Rectal smooth muscle tissue (tissue), 1 donor: ENCODE data around the gene NSG1.
A peak's percentile ranks its signal among the peaks of the same experiment; 100 is the strongest.
"Not testable (repeated sequence)": the region's sequence is repeated elsewhere in the genome, so short reads cannot be mapped to it uniquely, and the experiment has no call there.

Experiments
- H3K27ac ChIP-seq: one replicate; pipeline ENCODE4 v1.7.0; 2013; ENCODE audit warnings: low read depth, low read length, inconsistent platforms
- H3K27me3 ChIP-seq: one replicate; pipeline ENCODE4 v1.7.0; 2013; ENCODE audit warnings: low read length; ENCODE audit not compliant: control insufficient read depth, insufficient read depth
- H3K36me3 ChIP-seq: one replicate; pipeline ENCODE4 v1.7.0; 2013; ENCODE audit warnings: low read length; ENCODE audit not compliant: control insufficient read depth, insufficient read depth
- H3K4me1 ChIP-seq: one replicate; pipeline ENCODE4 v1.7.0; 2013; ENCODE audit warnings: low read length; ENCODE audit not compliant: control insufficient read depth, insufficient read depth
- H3K4me3 ChIP-seq: one replicate; pipeline ENCODE4 v1.7.0; 2013; ENCODE audit warnings: low read length
- H3K9ac ChIP-seq: one replicate; pipeline ENCODE4 v1.7.0; 2013; ENCODE audit warnings: low read length

NSG1 gene

GRCh38 chr4:4386736-4387392 lies at the start of gene NSG1:
Gene NSG1, plus strand, starts transcription at chr4:4387102. Its CDS starts 528 bp downstream, at chr4:4387630.
- peak within 1 kb of the TSS; percentile 46 for H3K4me3 ChIP-seq
- no peaks in the 10 kb centered on the region for H3K36me3 ChIP-seq
- H3K4me1 ChIP-seq, result no peaks in the 10 kb centered on the region
- H3K27me3 ChIP-seq, result peaks cover 13% of the 10 kb centered on the region
- no peak within 1 kb of the TSS for H3K9ac ChIP-seq
- H3K27ac ChIP-seq, result no peak within 1 kb of the TSS

DNA sequence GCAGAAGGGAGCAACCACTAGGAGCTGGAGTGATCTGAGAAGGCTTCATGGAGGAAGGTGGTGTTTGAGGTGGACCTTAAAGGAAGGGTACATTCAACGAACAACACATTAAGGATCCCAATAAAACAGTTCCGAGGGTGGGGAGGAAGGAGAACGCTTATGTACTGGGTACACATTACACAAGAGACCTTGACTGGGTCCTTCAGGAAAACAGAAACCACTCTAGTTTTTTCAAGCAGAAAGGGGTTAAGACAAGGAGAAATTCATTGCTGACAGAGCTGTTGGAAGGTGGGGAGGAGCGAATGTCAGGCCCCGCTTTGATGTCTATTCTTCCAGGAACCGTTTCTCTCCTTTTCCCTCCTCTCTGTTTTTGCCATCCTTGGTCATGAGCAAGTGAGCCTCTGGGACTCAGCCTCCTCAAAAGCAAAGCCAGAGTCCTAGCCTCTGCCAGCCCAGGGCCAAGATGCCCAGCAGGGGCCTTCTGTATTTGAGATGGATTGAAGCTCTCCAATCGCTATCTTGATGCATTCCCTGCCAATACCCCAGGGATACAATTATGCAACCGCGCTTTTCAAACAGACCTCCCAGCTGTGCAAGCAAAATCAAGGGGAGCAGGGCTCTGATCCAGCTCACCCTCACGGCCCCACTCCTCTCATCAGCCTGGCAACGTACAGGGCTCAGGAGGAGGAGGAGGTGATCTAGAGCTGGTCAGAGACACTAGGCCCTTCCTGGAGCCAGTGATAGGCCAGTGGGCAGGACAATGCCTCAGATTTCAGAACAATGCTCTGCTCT lies 48.5 kb upstream of the NSG1 start:
- H3K36me3 ChIP-seq, result no peaks in the 10 kb centered on the region
- no peak overlapping the region for H3K27ac ChIP-seq
- no peaks in the 10 kb centered on the region for H3K4me1 ChIP-seq
- no peaks in the 10 kb centered on the region for H3K27me3 ChIP-seq
- no peak overlapping the region for H3K9ac ChIP-seq
- no peak overlapping the region for H3K4me3 ChIP-seq

GRCh38 chr4:4339504-4340085 lies 47.3 kb upstream of the NSG1 start:
- Histone ChIP-seq H3K27me3 (no peaks in the 10 kb centered on the region), H3K36me3 (no peaks in the 10 kb centered on the region), H3K4me1 (no peaks in the 10 kb centered on the region), H3K9ac (no peak overlapping the region), H3K4me3 (no peak overlapping the region), H3K27ac (no peak overlapping the region)

- H3K36me3 ChIP-seq, result no peaks in the 10 kb centered on the region
- H3K4me1 ChIP-seq, result no peaks in the 10 kb centered on the region
- no peaks in the 10 kb centered on the region for H3K27me3 ChIP-seq
- H3K9ac ChIP-seq, result no peak overlapping the region
- no peak overlapping the region for H3K27ac ChIP-seq
- no peak overlapping the region for H3K4me3 ChIP-seq
These were observed 44.8 kb upstream of the NSG1 start for GRCh38 chr4:4341861-4342650.

- H3K27me3 ChIP-seq, result no peaks in the 10 kb centered on the region
- no peaks in the 10 kb centered on the region for H3K4me1 ChIP-seq
- H3K9ac ChIP-seq, result no peak overlapping the region
- H3K4me3 ChIP-seq, result no peak overlapping the region
- no peaks in the 10 kb centered on the region for H3K36me3 ChIP-seq
- H3K27ac ChIP-seq, result no peak overlapping the region
These were observed 43.9 kb upstream of the NSG1 start for GRCh38 chr4:4343038-4343437.

DNA sequence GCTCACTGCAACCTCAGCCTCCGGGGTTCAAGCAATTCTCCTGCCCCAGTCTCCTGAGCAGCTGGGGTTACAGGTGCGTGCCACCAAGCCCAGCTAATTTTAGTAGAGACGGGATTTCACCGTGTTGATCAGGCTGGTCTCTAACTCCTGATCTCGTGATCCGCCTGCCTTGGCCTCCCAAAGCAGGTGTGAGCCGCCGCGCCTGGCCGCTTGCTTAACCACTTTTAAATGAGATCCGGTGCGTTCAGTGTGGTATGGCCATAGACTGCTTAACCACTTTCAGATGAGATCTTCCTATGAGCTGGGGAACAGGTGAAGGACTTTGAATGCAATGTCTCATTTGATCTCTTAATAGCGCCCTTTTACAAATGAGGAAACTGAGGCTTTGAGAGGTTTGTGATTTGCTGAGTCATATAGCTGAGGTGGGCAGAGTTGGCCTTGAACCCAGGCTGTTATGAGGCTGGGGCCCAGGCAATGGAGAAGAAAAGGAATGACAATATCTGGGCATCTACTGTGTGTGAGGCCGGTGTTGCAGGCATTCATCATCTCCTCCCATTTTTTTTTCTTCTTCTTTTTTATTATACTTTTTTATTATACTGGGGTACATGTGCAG lies 41.9 kb upstream of the NSG1 start:
- no peaks in the 10 kb centered on the region for H3K36me3 ChIP-seq
- H3K4me3 ChIP-seq, result no peak overlapping the region
- no peak overlapping the region for H3K27ac ChIP-seq
- no peaks in the 10 kb centered on the region for H3K4me1 ChIP-seq
- H3K9ac ChIP-seq, result no peak overlapping the region
- H3K27me3 ChIP-seq, result no peaks in the 10 kb centered on the region

- Histone ChIP-seq H3K36me3 (no peaks in the 10 kb centered on the region), H3K4me3 (no peak overlapping the region)
These were observed 39.3 kb upstream of the NSG1 start for GRCh38 chr4:4347585-4347984.

GRCh38 chr4:4348585-4348984 lies 38.3 kb upstream of the NSG1 start:
- not testable (repeated sequence) for H3K9ac ChIP-seq, H3K27ac ChIP-seq, H3K4me1 ChIP-seq, H3K27me3 ChIP-seq, H3K4me3 ChIP-seq, H3K36me3 ChIP-seq

More at GRCh38 chr4:4347585-4347984, 39.3 kb upstream of the NSG1 start:
- H3K9ac ChIP-seq, result no peak overlapping the region
- H3K27me3 ChIP-seq, result no peaks in the 10 kb centered on the region
- H3K4me1 ChIP-seq, result no peaks in the 10 kb centered on the region
- no peak overlapping the region for H3K27ac ChIP-seq

DNA sequence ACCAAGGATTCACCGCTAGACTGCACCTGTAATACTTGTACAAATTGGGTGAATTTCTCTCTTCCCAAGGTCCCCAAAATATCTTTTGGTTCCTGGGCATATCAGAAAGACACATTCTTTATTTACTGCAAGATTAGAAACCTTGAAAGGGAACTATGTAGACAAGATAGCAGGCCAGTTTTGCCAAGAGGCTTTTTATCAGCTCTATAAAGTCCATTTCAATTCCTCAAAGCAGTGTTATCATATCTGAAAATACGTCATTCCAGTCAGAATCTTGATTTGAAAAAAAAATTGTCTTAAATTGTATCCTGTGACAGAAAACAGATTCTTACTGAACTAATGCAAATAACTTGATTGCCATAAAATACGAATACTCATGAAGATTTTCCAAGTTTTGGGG lies 37.0 kb upstream of the NSG1 start:
- no peak overlapping the region for H3K4me3 ChIP-seq
- no peak overlapping the region for H3K27ac ChIP-seq
- no peaks in the 10 kb centered on the region for H3K36me3 ChIP-seq
- no peaks in the 10 kb centered on the region for H3K27me3 ChIP-seq
- no peak overlapping the region for H3K9ac ChIP-seq
- no peaks in the 10 kb centered on the region for H3K4me1 ChIP-seq

DNA sequence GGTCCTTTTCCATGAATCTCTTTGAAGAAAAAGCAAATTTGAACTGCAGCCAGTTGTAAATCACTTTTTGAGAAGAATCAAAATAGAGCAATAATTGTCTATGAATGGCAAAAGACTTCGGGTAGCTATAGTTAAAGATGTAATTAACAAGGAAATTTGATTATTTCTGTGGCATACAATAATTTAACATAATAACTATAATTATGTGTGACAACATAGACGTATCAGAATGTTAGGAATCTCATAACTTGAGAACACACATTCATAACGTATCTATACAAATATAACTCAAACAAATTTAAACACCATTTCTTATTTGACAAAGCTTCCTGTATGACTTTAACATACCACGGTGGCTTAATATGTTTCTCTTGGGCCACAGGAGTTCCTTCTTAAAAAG lies 36.0 kb upstream of the NSG1 start:
- H3K27me3 ChIP-seq, result no peaks in the 10 kb centered on the region

DNA sequence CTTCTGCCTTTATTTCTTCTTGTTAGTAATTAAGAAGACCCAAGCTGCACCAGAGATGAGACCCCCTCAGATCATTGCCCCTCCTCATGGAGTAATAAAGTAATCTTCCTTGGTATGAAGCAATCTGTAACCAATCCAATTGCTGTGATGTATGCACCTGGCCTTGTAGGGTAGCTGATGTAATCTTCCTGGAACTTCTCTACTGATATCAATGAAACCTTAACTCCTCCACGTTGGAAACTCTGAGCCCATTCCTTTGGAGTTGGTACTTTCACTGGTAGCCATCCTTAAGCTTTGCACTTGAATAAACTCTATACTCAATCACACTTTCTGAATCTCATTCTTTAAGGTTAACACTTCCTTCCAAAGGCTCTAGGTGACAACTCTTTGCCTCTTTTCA lies 31.6 kb upstream of the NSG1 start:
- Histone ChIP-seq H3K27me3 (no peaks in the 10 kb centered on the region), H3K27ac (no peak overlapping the region), H3K4me1 (no peaks in the 10 kb centered on the region), H3K4me3 (no peak overlapping the region), H3K36me3 (no peaks in the 10 kb centered on the region), H3K9ac (no peak overlapping the region)

More for the DNA sequence above, 36.0 kb upstream of the NSG1 start:
- Histone ChIP-seq H3K36me3 (no peaks in the 10 kb centered on the region), H3K4me3 (no peak overlapping the region), H3K4me1 (no peaks in the 10 kb centered on the region), H3K9ac (no peak overlapping the region), H3K27ac (no peak overlapping the region)
